ENCODE data around the gene FAM234A.
"Not testable (repeated sequence)": the region's sequence is repeated elsewhere in the genome, so short reads cannot be mapped to it uniquely, and the experiment has no call there.

The FAM234A gene

DNA sequence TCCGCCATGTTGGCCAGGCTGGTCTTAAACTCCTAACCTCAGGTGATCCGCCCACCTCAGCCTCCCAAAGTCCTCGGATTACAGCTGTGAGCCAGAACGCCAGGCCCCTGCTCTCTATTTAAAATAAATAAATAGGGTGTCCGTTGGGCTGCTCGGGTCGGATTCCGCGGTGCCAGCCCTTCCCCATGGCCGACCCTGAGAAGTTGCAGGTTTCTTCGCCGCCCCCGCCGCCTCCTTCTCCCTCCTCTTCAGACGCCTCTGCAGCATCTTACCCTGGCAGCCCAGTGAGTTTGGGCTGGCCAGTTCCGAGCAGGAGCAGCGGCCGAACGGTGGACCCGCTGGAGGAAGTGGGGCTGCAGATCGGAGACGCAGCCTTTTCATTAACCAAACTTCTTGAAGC lies 3.7 kb upstream of the FAM234A start:
- no peak for DNase-seq (ENCODE audit: low read depth, low spot score)

DNA sequence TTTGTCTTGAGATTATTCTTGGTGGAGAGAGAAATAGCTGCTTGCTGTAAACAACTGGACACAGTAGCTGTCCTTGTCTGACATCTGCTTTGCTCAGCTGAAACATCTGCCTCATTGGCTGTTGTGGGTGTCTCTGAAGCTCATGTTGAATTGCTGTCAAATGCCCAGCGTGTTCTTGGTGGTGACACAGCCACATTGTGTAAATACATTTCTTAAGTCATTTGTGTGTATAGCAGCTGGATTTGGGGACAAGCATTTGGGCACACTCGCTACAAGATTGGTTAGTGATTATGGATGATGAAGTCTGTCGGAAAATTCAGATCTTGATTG lies 5.3 kb downstream of the FAM234A start:
- DNase-seq (ENCODE audit: low read depth, low spot score), result no peak

DNA sequence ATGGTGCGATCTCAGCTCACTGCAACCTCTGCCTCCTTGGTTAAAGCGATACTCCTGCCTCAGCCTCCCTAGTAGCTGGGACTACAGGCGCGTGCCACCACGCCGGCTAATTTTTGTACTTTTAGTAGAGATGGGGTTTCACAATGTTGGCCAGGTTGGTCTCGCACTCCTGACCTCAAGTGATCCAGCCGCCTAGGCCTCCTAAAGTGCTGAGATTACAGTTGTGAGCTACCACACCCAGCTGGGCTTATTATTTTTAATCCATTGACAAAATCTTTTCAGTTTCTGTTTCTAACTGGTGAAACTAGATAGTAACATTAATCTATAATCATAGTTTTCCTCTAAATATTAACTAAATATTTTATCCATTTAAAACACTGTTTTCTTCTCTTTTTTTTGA lies 5.9 kb downstream of the FAM234A start:
- no peak for DNase-seq (ENCODE audit: low read depth, low spot score)

DNA sequence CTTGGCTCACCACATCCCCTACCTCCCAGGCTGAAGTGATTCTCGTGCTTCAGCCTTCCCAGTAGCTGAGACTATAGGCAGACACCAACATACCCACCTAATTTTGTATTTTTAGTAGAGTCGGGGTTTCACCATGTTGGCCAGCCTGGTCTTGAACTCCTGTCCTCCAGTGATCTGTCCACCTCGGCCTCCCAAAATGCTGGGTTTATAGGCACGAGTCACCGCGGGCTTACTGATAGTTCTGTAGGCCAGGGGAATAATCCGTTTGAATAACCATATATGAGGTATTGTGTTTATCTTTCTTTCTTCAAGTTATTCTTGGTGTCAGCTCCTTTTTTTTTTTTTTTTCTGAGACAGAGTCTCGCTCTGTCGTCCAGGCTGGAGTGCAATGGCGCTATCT lies 7.7 kb downstream of the FAM234A start:
- DNase-seq (ENCODE audit: low read depth, low spot score), result no peak

DNA sequence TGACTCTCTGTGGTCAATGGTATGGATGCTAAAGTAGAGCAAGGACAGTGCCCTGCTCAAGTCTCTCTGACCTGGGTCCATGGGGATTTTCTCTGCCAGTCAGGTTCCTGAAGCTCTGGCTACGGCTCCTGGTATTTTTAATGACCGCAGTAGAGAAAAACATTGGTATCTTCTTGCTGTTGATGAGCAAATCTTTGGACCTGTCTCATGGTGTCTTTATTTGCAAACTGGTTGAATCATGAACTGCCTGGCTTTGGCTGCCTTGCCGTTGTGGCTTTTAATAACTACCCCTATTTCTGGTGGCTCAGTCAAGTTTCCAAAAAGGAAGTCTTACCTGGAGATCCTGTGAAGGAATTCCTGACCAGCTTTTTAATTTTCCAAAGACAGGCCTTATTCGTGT lies 8.7 kb downstream of the FAM234A start:
- no peak for DNase-seq (ENCODE audit: low read depth, low spot score)

DNA sequence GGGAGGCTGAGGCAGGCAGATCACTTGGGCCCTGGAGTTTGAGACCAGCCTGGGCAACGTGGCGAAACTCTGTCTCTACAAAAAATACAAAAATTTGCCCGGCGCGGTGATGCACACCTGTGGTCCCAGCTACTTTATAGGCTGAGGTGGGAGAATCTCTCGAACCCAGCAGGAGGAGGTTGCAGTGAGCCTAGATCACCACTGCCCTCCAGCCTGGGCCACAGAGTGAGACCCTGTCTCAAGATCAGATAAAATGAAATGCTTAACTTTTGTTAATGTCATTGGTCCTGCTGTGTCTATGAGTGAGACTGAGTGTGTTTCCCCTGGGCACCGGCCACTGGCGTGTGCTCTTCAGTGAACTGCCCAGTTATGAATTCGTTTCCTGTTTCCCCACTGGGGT lies 10.5 kb downstream of the FAM234A start:
- DNase-seq (ENCODE audit: low read depth, low spot score), result no peak

GRCh38 chr16:247027-247426 lies 12.4 kb downstream of the FAM234A start:
- no peak for DNase-seq (ENCODE audit: low read depth, low spot score)

DNA sequence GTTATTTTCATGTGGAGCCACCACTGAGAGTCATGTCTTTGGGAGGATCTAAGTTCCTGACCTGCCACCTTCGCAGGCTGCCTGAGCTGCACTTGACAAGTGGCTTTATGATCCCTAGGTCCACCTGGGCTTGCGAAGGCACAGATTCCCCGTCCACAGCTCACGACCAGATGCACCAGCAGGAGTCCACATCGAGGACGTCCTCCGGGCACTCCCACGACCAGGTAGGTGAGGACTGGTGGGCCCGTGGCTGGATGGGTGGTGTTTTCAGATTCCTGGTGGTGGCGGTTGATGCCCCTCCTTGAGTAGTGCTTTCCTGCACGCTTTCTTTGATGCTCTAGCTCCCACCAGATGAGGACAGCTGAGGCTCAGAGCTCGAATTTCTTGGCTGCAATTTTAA lies 14.8 kb downstream of the FAM234A start:
- DNase-seq (ENCODE audit: low read depth, low spot score), result no peak

DNA sequence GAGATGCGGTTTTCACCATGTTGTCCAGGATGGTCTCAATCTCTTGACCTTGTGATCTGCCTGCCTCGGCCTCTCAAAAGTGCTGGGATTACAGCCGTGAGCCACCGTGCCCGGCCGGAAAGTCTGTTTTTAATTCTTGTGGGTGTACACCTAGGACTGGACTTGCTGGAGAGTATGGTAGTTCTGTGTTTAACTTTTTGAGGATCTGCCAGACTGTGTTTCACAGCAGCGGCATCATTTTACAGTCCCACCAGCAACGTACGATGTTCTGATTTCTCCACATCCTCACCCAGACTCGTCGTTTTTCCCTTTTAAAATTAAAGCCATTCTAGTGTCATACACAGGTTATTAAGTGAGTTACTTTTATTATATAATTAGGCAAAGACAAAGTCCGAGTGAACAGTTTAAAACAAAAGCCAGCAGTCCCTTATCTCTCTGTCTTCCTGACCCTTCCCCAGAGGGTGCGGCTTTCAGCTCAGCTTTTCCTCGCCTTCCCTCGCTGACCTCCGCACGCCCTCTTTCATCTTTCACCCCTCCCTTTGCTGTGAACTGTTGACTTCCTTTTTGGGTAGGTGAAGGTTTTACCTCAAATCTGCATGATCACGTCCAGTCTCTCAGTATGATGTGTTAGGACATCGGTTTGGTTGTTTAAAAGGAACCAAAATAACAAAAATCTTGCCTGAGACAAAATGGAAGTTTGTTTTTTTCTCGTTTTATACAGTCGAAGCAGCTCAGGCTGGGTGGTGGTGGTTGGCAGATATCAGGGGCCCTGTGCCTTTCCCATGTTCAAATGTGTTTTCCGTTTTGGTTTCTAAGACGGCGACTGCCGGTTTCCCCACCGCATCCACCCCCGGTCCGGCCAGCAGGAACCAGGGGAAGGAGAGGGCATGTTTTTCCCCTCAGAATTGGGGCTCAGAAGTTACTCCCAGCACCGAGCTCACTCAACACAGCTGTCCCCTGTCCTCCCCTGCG lies 18.0 kb downstream of the FAM234A start:
- no peak for DNase-seq (ENCODE audit: low read depth, low spot score)

DNA sequence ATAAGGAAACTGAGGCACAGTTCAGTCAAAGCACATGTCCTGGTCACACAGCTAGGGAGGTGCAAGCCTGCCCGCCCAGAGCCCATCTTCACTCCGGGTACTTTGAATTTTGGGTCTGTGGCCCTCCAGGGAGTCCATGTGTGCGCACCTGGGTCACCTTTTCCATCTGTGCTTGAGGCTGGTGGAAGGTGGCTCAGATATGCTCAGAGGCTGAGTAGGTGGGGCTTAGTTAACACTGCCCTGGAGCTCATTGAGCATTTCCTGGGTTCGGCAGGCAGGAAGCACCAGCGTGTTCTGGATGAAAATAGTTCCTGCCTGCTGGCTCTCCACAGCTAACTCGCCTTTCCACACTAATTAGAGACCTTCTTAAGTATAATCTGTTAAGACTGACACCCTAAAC lies 19.2 kb downstream of the FAM234A start:
- no peak for DNase-seq (ENCODE audit: low read depth, low spot score)

DNA sequence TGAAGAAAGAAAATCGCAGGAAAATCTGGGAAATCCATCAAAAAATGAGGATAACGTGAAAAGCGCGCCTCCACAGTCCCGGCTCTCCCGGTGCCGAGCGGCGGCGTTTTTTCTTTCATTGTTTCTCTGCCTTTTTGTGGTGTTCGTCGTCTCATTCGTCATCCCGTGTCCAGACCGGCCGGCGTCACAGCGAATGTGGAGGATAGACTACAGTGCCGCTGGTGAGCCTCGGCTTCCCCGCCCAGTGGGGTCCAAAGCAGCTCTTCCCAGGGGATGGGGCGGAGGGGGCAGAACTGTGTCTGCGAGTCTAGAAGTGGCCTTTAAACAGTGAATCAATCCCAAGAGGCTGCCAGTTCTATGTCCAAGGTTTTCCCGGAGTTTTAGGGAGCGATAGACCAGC lies 19.8 kb downstream of the FAM234A start:
- no peak for DNase-seq (ENCODE audit: low read depth, low spot score)

DNA sequence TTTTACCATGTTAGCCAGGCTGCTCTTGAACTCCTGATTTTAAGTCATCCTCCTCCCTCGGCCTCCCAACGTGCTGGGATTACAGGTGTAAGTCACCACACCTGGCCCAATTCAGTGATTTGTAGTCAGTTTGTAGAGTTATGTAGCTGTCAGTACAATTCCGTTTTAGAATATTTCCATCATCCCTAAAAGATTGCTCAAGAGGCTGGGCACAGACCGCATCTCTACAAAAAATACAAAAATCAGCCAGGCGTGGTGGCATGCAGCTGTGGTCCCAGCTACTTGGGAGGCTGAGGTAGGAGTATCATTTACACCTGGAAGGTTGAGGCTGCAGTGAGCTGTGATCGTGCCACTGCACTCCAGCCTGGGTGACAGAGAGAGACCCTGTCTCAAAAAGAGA lies 20.6 kb downstream of the FAM234A start:
- no peak for DNase-seq (ENCODE audit: low read depth, low spot score)

GRCh38 chr16:258091-258490 lies 23.5 kb downstream of the FAM234A start:
- DNase-seq (ENCODE audit: low read depth, low spot score), result not testable (repeated sequence)

DNA sequence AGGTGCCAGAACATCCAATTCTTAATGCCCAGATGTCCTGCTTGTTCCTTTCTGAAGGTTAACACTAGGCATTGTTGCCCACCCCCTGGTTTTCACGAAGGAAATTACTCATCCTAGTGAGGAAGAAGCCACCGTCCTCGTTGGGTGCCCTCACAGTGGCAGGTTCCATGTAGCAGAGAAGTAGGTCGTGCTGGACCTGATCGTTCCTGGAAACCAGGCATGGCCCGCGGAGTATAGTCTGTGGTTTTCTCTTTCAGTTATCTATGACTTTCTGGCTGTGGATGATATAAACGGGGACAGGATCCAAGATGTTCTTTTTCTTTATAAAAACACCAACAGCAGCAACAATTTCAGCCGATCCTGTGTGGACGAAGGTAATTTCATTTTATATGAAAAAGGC lies 24.6 kb downstream of the FAM234A start:
- no peak for DNase-seq (ENCODE audit: low read depth, low spot score)

DNA sequence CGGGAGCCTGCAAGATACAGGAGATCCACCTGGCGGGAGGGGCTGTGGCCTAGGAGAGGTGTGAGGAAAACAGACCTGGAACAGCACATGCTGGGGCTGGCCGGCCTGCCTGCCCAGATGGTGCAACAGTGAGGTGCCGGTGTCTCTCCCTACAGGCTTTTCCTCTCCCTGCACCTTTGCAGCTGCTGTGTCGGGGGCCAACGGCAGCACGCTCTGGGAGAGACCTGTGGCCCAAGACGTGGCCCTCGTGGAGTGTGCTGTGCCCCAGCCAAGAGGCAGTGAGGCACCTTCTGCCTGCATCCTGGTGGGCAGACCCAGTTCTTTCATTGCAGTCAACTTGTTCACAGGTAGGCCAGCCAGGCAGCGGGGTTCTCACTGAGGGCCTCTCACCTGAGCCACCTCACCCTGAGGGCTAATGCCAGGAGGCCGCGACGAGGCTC lies 25.2 kb downstream of the FAM234A start:
- DNase-seq (ENCODE audit: low read depth, low spot score), result no peak

GRCh38 chr16:260326-260725 lies 25.7 kb downstream of the FAM234A start:
- DNase-seq (ENCODE audit: low read depth, low spot score), result no peak

DNA sequence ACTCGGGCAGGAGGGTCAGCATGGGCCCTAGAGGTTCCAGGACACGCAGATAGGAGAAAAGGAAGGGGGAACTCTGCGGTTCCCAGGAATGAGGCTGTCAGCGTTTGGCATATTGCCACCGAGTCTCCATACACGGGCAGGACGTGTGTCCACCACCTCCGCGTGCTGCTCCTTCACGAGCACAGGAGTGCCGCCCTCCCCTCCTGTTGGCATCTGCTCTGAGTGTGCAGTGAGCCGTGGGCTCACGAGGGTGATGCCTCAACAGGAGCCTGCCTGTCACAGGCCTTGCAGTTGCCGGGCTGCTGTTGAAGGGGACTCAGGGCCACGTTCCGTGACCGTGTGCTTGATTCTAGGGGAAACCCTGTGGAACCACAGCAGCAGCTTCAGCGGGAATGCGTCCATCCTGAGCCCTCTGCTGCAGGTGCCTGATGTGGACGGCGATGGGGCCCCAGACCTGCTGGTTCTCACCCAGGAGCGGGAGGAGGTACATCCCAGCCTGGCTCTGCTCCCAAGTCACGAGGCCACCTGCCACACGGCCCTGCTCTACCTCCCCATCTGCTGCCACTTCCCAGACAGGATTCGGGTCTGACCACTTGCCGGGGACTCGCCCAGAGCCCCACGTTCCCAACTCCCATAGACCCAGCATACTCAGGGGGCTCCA lies 26.5 kb downstream of the FAM234A start:
- DNase-seq (ENCODE audit: low read depth, low spot score), result no peak

- DNase-seq (ENCODE audit: low read depth, low spot score), result no peak
Observed at GRCh38 chr16:262121-262745, 27.6 kb downstream of the FAM234A start.

GRCh38 chr16:263182-263774 lies 28.7 kb downstream of the FAM234A start:
- DNase-seq (ENCODE audit: low read depth, low spot score), result no peak

- DNase-seq (ENCODE audit: low read depth, low spot score), result no peak
Observed at GRCh38 chr16:263944-264343, 29.3 kb downstream of the FAM234A start.

DNA sequence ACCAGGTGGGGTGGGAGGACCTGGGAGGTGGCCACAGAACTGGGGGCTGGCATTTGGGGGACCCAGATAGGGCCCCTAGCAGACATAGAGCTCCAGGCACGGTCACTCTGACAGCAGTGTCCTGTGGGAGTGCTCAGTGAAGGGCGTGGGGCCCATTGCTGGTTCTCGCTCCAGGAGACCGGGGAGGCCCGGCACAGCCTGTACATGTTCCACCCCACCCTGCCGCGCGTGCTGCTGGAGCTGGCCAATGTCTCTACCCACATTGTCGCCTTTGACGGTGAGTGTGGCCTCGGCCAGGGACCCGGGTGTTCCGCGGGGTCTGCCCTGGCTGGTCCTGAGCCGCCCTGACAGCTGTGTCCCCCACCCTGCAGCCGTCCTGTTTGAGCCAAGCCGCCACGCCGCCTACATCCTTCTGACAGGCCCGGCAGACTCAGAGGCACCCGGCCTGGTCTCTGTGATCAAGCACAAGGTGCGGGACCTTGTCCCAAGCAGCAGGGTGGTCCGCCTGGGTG lies 29.9 kb downstream of the FAM234A start:
- DNase-seq (ENCODE audit: low read depth, low spot score), result no peak

DNA sequence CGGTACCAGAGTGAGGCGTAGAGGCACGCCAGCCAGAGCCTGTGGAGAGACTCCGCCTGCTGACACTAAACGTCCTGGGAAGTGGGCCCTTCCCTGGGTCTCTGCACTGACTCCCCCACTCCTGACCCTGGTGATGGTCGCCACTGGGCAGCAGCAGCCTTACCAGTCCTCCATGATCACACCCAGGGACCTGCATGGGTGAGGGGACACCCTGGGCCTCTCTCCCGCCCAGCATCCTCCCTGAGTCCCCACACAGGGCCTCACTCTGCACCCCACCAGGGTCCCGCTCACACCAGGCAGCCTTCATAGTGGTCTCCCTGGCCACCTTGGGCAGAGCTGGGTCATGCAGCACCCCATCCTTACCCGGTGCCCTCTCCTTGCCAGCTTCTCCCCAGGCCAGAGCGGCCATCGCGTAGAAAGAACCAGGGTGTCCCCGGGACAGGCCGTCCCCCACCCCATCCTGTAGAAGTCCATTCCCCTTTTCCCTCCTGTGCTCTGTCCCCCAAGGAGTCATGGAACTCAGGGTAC lies 30.4 kb downstream of the FAM234A start:
- no peak for DNase-seq (ENCODE audit: low read depth, low spot score)

Measured in activated naive CD8-positive, alpha-beta T cell treated with anti-CD3 and anti-CD28 coated beads, Interleukin-2, amount 50 U/mL, for 16 hours (primary cell).